ENCODE measurements around the gene CDK1. TPM values are rescaled to one million over a fixed set of nuclear protein-coding genes. Genes with fewer than 3 reads are reported as not detected.

Gene CDK1
- total and polyA plus RNA-seq, 9 donors, result 0.91 to 5.0 (median 3.6) TPM

- no peak for DNase-seq
- Histone ChIP-seq H3K4me1 (ENCODE audit: insufficient read depth) (no peaks in the 10 kb centered on the region), H3K36me3 (no peaks in the 10 kb centered on the region), H3K27ac (no peak overlapping the region), H3K27me3 (no peaks in the 10 kb centered on the region), H3K9me3 (no peaks in the 10 kb centered on the region), H3K4me3 (no peak overlapping the region)
- TF ChIP-seq CTCF (IDR thresholded peaks at IDR 0.05) (no peak), POLR2A (IDR thresholded peaks at IDR 0.05) (no peak), EP300 (IDR thresholded peaks at IDR 0.05) (no peak)
- intact Hi-C loops (cut with DNase I), result no loop called here
- WGBS, 3 donors, result 91 to 98% (median 95%) methylated on average over 3 of the region's 3 CpGs
Observed at GRCh38 chr10:60784641-60785040, 6.4 kb downstream of the CDK1 start.

- H3K4me1 ChIP-seq (ENCODE audit: insufficient read depth), result no peaks in the 10 kb centered on the region
- no peaks in the 10 kb centered on the region for H3K36me3 ChIP-seq
- no peak overlapping the region for H3K27ac ChIP-seq
- H3K9me3 ChIP-seq, result no peaks in the 10 kb centered on the region
- intact Hi-C loops (cut with DNase I), result no loop called here
- no peak for DNase-seq
- no peak overlapping the region for H3K4me3 ChIP-seq
- H3K27me3 ChIP-seq, result no peaks in the 10 kb centered on the region
- TF ChIP-seq POLR2A (IDR thresholded peaks at IDR 0.05) (no peak), EP300 (IDR thresholded peaks at IDR 0.05) (no peak), CTCF (IDR thresholded peaks at IDR 0.05) (no peak)
Observed at GRCh38 chr10:60788544-60788943, 10.3 kb downstream of the CDK1 start.

GRCh38 chr10:60789340-60789739 is 11.1 kb downstream of the CDK1 start:
- Histone ChIP-seq H3K9me3 (no peaks in the 10 kb centered on the region), H3K4me1 (ENCODE audit: insufficient read depth) (no peaks in the 10 kb centered on the region), H3K27ac (no peak overlapping the region), H3K4me3 (no peak overlapping the region), H3K27me3 (no peaks in the 10 kb centered on the region), H3K36me3 (no peaks in the 10 kb centered on the region)
- TF ChIP-seq EP300 (IDR thresholded peaks at IDR 0.05) (no peak), POLR2A (IDR thresholded peaks at IDR 0.05) (no peak), CTCF (IDR thresholded peaks at IDR 0.05) (no peak)
- no peak for DNase-seq
- intact Hi-C loops (cut with DNase I), result no loop called here
- 45 to 95% (median 46%) methylated on average over 4 of the region's 4 CpGs for WGBS, 3 donors

- 91 to 97% (median 96%) methylated on average over 4 of the region's 4 CpGs for WGBS, 3 donors
- no peak overlapping the region for H3K27ac ChIP-seq
- no peaks in the 10 kb centered on the region for H3K4me1 ChIP-seq (ENCODE audit: insufficient read depth)
- H3K36me3 ChIP-seq, result no peaks in the 10 kb centered on the region
- intact Hi-C loops (cut with DNase I), result no loop called here
- DNase-seq, result no peak
- no peak overlapping the region for H3K4me3 ChIP-seq
- H3K27me3 ChIP-seq, result no peaks in the 10 kb centered on the region
- H3K9me3 ChIP-seq, result no peaks in the 10 kb centered on the region
- TF ChIP-seq POLR2A (IDR thresholded peaks at IDR 0.05) (no peak), CTCF (IDR thresholded peaks at IDR 0.05) (no peak), EP300 (IDR thresholded peaks at IDR 0.05) (no peak)
Observed at GRCh38 chr10:60794953-60795352, 16.7 kb downstream of the CDK1 start.
